ENCODE results near the gene WASF2. TPM values are rescaled to one million over a fixed set of nuclear protein-coding genes. Genes with fewer than 3 reads are reported as not detected.
"Not testable (repeated sequence)": the region's sequence is repeated elsewhere in the genome, so short reads cannot be mapped to it uniquely, and the experiment has no call there.

Gene WASF2
- total and polyA plus RNA-seq, 2 experiments from 2014 or later, result 32.7 to 53.4 TPM

DNA sequence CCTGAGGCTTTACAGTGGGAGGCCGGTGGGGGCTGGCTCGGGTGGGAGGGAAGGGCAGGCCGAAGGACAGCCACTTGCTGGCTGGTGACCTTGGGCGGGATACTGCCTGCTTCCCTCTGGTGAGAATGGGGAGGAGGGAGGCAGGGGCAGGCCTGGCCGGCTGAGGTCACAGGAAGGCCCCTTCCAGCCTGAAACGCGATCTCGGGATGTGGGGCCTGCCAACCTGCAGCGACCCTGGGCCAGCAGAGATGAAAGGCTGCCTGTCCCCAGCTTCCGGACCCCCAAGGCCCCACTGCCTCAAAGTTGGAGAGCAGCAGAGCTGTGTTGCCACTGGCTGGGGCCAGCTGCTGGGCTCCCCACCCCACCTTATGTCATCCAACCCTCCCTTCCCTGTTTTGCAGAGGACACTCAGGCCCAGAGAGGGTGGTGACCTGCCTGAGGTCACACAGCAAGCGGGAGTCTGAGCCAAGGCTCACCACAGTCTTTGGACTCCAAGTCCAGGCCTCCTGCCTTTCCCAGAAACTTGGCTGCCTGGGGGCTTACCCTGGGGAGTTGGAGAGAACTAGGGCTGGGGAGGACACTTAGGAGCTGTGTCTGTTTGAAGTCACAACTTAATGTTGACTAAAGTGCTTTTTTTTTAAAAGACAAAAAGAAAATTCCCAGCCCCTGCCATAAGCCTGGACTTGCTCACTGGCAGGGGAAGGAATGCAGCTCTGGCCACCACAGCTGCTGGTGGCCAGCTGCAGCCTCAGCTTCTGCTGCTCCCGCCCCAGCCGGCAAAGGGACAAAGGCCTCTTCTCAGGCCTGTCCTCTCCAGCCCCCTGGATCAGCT is 14.8 kb upstream of the WASF2 start:
- no peaks in the 10 kb centered on the region for H3K36me3 ChIP-seq
- no peak overlapping the region for H3K4me3 ChIP-seq
- DNase-seq (ENCODE audit: low read depth in 1 of 2, low spot score in 1 of 2), result peak; percentile 46 to 86
- peaks cover 21% of the 10 kb centered on the region for H3K4me1 ChIP-seq (ENCODE audit: low read depth)
- TF ChIP-seq CTCF (IDR thresholded peaks at IDR 0.05; ENCODE audit: low read depth, low read length), result no peak
- no peaks in the 10 kb centered on the region for H3K9me3 ChIP-seq (ENCODE audit: low read depth)
- no peaks in the 10 kb centered on the region for H3K27me3 ChIP-seq
- H3K27ac ChIP-seq, result peak overlapping the region; percentile 97

- no peak for TF ChIP-seq CTCF (IDR thresholded peaks at IDR 0.05; ENCODE audit: low read depth, low read length)
- DNase-seq (ENCODE audit: low read depth in 1 of 2, low spot score in 1 of 2), result peak in 1 of 2 donors; percentile 78
- peak overlapping the region; percentile 97 for H3K27ac ChIP-seq
Observed at GRCh38 chr1:27503844-27504587, 14.0 kb upstream of the WASF2 start.

DNA sequence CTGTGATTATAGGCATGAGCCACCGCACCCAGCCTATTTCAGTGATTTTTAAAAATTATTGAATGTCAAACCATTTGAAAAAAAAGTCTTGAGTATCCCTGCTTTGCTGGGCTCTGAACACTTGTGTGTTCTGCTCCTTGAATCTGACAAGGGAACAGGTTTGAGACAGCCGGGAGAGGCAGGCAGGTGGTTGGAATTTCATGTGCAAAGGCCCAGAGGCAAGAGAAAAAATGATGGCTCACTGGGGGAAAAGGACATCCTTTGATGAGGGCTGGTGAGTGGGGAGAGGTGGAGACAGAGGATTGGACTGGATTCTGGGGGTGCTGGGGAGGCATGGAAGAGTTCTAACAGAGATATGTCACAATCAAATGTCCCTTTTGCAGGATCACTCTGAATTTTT is 13.1 kb upstream of the WASF2 start:
- no peak for TF ChIP-seq CTCF (IDR thresholded peaks at IDR 0.05; ENCODE audit: low read depth, low read length)
- no peaks in the 10 kb centered on the region for H3K36me3 ChIP-seq
- peaks cover 13% of the 10 kb centered on the region for H3K4me1 ChIP-seq (ENCODE audit: low read depth)
- H3K27ac ChIP-seq, result peak overlapping the region; percentile 97
- no peaks in the 10 kb centered on the region for H3K9me3 ChIP-seq (ENCODE audit: low read depth)
- no peak overlapping the region for H3K4me3 ChIP-seq
- no peak for DNase-seq (ENCODE audit: low read depth in 1 of 2, low spot score in 1 of 2)
- H3K27me3 ChIP-seq, result no peaks in the 10 kb centered on the region

More at GRCh38 chr1:27503844-27504587, 14.0 kb upstream of the WASF2 start:
- Histone ChIP-seq H3K36me3 (no peaks in the 10 kb centered on the region), H3K4me3 (no peak overlapping the region), H3K27me3 (no peaks in the 10 kb centered on the region), H3K9me3 (ENCODE audit: low read depth) (no peaks in the 10 kb centered on the region), H3K4me1 (ENCODE audit: low read depth) (peaks cover 14% of the 10 kb centered on the region)

DNA sequence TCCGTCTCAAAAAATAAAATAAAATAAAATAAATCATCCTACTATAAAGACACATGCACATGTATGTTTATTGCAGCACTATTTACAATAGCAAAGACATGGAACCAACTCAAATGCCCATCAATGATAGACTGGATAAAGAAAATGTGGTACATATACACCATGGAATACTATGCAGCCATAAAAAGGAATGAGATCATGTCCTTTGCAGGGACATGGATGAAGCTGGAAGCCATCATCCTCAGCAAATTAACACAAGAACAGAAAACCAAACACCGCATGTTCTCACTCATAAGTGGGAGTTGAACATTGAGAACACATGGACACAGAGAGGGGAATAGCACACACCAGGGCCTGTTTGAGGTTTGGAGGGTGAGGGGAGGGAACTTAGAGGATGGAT is 11.2 kb upstream of the WASF2 start:
- H3K4me1 ChIP-seq (ENCODE audit: low read depth), result peaks cover 18% of the 10 kb centered on the region
- not testable (repeated sequence) for H3K4me3 ChIP-seq; H3K9me3 ChIP-seq (ENCODE audit: low read depth); H3K27me3 ChIP-seq; DNase-seq (ENCODE audit: low read depth in 1 of 2, low spot score in 1 of 2); H3K36me3 ChIP-seq; H3K27ac ChIP-seq

- no peak for TF ChIP-seq CTCF (IDR thresholded peaks at IDR 0.05; ENCODE audit: low read depth, low read length)
- Histone ChIP-seq H3K9me3 (ENCODE audit: low read depth) (no peaks in the 10 kb centered on the region), H3K27ac (no peak overlapping the region), H3K4me3 (no peak overlapping the region), H3K27me3 (no peaks in the 10 kb centered on the region), H3K4me1 (ENCODE audit: low read depth) (peaks cover 10% of the 10 kb centered on the region), H3K36me3 (no peaks in the 10 kb centered on the region)
- DNase-seq (ENCODE audit: low read depth in 1 of 2, low spot score in 1 of 2), result no peak
Observed at GRCh38 chr1:27499142-27499541, 9.2 kb upstream of the WASF2 start.
